GM12801 (cell line): ENCODE measurements around the gene CD22.

ENCODE experiments used
- TF ChIP-seq, protein P1 (sequence below): IDR thresholded peaks from one replicate; pipeline ENCODE4 v1.5.1; 2011; ENCODE audit warnings: control low read depth; ENCODE audit not compliant: insufficient read length; ENCODE audit errors: extremely low read depth

CD22 gene

DNA sequence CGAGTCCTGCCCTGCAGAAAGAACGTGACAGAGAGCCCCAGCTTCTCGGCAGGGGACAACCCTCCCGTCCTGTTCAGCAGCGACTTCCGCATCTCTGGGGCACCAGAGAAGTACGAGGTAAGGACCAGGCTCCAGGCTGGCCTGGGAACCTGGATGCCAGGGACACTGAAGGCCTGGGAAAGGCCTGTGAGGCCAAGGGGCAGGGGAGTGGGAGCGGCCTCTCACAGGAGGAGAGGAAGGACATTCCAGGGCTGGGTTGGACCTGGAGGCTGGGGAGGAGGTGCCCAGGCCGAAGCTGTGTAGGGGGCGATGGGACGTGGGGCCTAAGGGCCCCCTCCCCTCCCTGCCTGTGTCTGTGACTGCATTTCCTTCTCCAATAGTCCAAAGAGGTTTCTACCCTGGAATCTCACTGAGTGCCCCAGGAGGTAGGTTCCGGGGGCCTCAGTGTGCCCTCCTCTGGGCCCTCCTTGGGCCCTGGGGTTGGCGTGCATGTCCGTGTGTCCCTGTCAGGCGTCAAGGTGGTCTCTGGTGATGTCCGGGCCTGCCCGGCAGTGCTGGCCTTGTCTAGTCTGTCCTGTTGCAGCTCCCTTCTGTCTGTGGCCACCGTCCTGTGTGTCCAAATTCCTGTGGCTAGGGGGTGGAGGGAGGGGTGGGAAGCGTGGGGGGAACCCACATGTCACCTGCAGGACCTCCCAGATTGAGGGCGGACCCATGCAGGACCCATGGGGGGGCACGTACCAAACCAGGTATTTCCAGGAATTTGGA is 16.9 kb upstream of the CD22 start:
- TF ChIP-seq, protein P1, sequence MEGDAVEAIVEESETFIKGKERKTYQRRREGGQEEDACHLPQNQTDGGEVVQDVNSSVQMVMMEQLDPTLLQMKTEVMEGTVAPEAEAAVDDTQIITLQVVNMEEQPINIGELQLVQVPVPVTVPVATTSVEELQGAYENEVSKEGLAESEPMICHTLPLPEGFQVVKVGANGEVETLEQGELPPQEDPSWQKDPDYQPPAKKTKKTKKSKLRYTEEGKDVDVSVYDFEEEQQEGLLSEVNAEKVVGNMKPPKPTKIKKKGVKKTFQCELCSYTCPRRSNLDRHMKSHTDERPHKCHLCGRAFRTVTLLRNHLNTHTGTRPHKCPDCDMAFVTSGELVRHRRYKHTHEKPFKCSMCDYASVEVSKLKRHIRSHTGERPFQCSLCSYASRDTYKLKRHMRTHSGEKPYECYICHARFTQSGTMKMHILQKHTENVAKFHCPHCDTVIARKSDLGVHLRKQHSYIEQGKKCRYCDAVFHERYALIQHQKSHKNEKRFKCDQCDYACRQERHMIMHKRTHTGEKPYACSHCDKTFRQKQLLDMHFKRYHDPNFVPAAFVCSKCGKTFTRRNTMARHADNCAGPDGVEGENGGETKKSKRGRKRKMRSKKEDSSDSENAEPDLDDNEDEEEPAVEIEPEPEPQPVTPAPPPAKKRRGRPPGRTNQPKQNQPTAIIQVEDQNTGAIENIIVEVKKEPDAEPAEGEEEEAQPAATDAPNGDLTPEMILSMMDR = no peak

DNA sequence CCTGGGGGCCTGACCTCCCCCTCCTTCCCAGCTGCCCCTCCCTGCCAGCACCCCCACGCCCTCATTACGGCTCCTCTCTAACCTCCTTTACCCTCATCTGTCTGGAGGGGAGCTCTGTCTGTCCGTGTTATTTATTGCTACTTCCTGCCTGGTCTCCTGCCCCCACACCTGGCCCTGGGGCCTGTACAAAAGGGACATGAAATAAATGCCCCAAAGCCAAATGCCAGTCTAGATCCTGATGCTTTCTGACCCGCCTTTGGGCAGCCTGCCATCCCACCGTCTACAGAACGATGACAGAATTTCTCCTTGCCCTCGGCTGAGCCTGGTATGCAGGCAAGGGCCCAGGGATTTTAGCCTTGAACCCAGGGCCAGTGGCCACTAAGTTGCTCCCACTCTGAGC is 15.4 kb upstream of the CD22 start:
- TF ChIP-seq, protein P1 = no peak

DNA sequence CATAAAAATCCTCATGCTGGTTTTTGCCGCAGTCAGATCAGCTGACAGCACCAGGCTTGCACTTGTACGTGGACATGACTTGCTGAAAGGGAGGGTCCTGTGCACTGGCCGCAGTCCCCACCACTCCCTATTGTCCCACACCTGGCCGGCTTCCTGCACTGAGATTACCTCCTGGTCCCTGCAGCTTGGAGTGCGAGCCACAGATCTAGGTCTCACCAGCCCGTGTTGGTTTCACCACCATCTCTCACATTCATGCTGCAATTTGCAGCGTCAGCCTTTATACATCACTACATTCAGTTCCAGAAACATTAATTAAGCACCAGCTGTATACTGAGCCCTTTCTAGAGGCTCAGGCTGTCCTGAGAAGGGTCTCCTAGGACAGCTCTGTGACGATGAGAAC is 15.0 kb upstream of the CD22 start:
- TF ChIP-seq, protein P1 = no peak

DNA sequence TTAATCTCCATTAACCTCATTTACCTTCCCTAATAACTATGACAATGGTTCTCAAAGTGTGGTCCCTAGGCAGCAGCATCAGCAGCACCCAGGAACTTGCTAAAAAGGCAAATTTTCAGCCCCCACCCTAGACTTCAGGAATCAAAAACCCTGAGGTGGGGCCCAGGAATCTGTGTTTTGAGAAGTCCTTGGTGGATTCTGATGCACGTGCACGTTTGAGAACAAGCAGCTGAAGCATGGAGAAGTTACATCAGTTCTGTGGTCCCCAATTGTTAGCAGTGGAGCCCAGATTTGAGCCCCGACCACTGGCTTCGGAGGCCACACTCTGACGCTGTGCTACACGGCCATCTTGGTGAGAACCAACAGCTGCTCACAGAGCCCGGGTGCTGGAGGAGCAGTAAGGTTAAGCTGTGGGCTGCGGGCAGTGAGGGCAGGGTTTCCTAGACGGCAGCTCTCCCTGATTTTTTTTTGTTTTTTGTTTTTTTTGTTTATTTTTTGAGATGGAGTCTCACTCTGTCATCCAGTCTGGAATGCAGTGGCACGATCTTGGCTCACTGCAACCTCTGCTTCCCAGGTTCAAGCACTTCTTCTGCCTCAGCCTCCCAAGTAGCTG is 14.0 kb upstream of the CD22 start:
- TF ChIP-seq, protein P1 = no peak

DNA sequence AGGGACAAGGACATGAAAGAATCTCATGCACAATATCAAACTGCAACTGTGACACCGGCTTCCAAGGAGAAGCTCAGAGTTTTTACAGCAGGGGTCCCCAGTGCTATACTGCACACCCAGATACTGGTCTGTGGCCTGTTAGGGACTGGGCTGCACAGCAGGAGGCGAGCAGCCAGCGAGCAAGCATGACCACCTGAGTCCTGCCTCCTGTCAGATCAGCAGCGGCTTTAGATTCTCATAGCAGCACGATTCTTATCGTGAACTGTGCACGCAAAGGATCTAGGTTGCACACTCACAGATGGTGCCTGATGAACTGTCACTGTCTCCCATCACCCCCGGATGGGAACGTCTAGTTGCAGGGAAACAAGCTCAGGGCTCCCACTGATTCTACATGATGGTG is 13.1 kb upstream of the CD22 start:
- TF ChIP-seq, protein P1 = no peak

DNA sequence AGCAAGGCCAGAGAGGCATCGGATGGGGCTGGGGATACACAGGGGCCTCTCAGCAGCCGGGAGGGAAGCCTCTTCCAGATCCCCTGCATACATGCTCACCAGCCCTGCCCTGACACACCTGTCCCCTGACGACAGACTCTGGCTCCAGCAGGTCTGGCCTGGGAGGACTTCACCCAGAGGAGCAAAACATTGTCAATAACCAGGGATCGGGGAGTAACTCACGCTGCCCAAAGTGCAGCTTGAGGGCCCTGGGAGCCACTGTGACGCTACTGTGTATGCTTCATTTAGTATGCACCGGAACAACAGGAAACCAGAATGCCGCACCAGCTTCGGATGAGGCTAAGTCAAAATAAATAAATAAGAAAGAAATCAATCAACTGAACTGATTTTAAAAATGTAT is 12.4 kb upstream of the CD22 start:
- TF ChIP-seq, protein P1 = no peak

DNA sequence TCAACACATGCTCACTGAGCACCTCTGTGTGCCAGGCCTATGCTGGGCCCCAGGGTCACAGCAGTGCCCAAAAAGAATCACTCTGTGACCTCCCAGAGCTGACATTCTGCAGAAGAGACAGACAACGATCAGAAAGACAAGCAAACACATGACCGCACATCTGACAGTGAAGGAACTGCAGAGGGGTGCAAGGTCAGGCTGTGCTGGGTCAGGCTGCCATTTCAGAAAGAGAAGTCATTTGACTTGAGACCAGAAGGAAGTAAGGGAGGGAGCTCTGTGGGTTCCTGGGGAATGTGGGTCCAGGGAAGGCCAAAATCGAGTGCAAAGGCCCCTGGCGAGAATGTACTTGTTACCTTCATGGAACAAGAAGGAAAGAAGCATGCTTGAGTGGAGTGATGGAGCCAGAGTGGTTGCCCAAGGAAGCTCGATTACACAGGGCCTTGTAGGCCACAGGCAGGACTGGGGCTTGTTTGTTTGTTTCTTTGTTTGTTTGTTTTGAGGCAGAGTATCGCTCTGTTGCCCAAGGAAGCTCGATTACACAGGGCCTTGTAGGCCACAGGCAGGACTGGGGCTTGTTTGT is 11.4 kb upstream of the CD22 start:
- TF ChIP-seq, protein P1 = no peak
